WTC11 (cell line): ENCODE data around the gene GGCT. TPM values are rescaled to one million over a fixed set of nuclear protein-coding genes. Genes with fewer than 3 reads are reported as not detected.

Experiments
- ATAC-seq: fragments of 200-7000 bp; cut with Tn5 transposase; 2 replicates; pipeline ENCODE4 v1.10.0; 2021; ENCODE audit warnings: mild to moderate bottlenecking, moderate library complexity
- CTCF ChIA-PET: fragments of 300-600 bp; sonication (Branson Sonifier 250); formaldehyde crosslinking; loops from one replicate; lab custom pipeline; 2021; ENCODE audit warnings: antibody characterized with exemption; lab: Charles Lee
- POLR2A ChIA-PET: fragments of 350-600 bp; sonication (Branson Sonifier 250); formaldehyde crosslinking; loops from one replicate; lab custom pipeline; 2021; ENCODE audit warnings: antibody characterized with exemption; lab: Charles Lee
- DNase-seq: peaks from one replicate; pipeline ENCODE4 v3.0.0; 2021; ENCODE audit warnings: low spot score
- H3K27ac Mint-ChIP-seq: 2 replicates; pipeline ENCODE4 v1.8.0; 2021; ENCODE audit warnings: mixed read lengths
- H3K27me3 Mint-ChIP-seq: 2 replicates; pipeline ENCODE4 v1.8.0; 2021; ENCODE audit warnings: low read depth, mild to moderate bottlenecking, moderate library complexity, mixed read lengths
- H3K36me3 Mint-ChIP-seq: 2 replicates; pipeline ENCODE4 v1.8.0; 2021; ENCODE audit warnings: mixed read lengths
- H3K4me1 Mint-ChIP-seq: 2 replicates; pipeline ENCODE4 v1.8.0; 2022; ENCODE audit warnings: mixed read lengths
- H3K4me3 Mint-ChIP-seq: 2 replicates; pipeline ENCODE4 v1.8.0; 2021; ENCODE audit warnings: mild to moderate bottlenecking, moderate library complexity, mixed read lengths
- H3K9me3 Mint-ChIP-seq: 2 replicates; pipeline ENCODE4 v1.8.0; 2021; ENCODE audit warnings: mixed read lengths
- ATF1 ChIP-seq: sonication (generic); formaldehyde crosslinking; IDR thresholded peaks from 2 replicates; pipeline ENCODE4 v1.8.1; 2023; ENCODE audit warnings: mild to moderate bottlenecking, moderate library complexity, missing genetic modification reagents
- CREM ChIP-seq: sonication (generic); formaldehyde crosslinking; IDR thresholded peaks from 2 replicates; pipeline ENCODE4 v1.8.1; 2022; ENCODE audit warnings: mild to moderate bottlenecking, missing genetic modification reagents, moderate library complexity
- FOXJ3 ChIP-seq: sonication (generic); formaldehyde crosslinking; IDR thresholded peaks from 2 replicates; pipeline ENCODE4 v1.9.0; 2021; ENCODE audit warnings: missing genetic modification reagents, mild to moderate bottlenecking, borderline replicate concordance
- FOXK1 ChIP-seq: sonication (generic); formaldehyde crosslinking; IDR thresholded peaks from 2 replicates; pipeline ENCODE4 v1.8.0; 2022; ENCODE audit warnings: mild to moderate bottlenecking, moderate library complexity, missing genetic modification reagents
- GABPB1 ChIP-seq: sonication (generic); formaldehyde crosslinking; IDR thresholded peaks from 2 replicates; pipeline ENCODE4 v1.8.1; 2023; ENCODE audit warnings: mild to moderate bottlenecking, missing genetic modification reagents
- GRHL2 ChIP-seq: fragments of 250-450 bp; sonication (Bioruptor Pico); IDR thresholded peaks from 2 replicates; pipeline ENCODE4 v1.8.0; 2022; ENCODE audit warnings: mild to moderate bottlenecking, moderate library complexity; ENCODE audit not compliant: insufficient replicate concordance, severe bottlenecking
- HMGA2 ChIP-seq: fragments of 250-450 bp; sonication (Bioruptor Pico); IDR thresholded peaks from 2 replicates; pipeline ENCODE4 v1.4.0; 2021; ENCODE audit warnings: mild to moderate bottlenecking, moderate library complexity
- MXD4 ChIP-seq: fragments of 250-450 bp; sonication (Bioruptor Pico); IDR thresholded peaks from 2 replicates; pipeline ENCODE4 v1.8.0; 2021; ENCODE audit warnings: mild to moderate bottlenecking, moderate library complexity, borderline replicate concordance
- NFE2L1 ChIP-seq: sonication (generic); formaldehyde crosslinking; IDR thresholded peaks from 2 replicates; pipeline ENCODE4 v1.8.1; 2023; ENCODE audit warnings: missing genetic modification reagents
- NR3C1 ChIP-seq: sonication (generic); formaldehyde crosslinking; conservative IDR thresholded peaks from 2 replicates; pipeline ENCODE4 v1.8.1; 2023; ENCODE audit warnings: low read depth, mild to moderate bottlenecking, missing genetic modification reagents
- OVOL2 ChIP-seq: fragments of 250-450 bp; sonication (Bioruptor Pico); IDR thresholded peaks from 2 replicates; pipeline ENCODE4 v1.9.0; 2021; ENCODE audit warnings: mild to moderate bottlenecking, borderline replicate concordance
- PRRX2 ChIP-seq: fragments of 250-450 bp; sonication (Bioruptor Pico); IDR thresholded peaks from 2 replicates; pipeline ENCODE4 v1.8.0; 2021; ENCODE audit warnings: mild to moderate bottlenecking
- RELA ChIP-seq: sonication (generic); formaldehyde crosslinking; IDR thresholded peaks from 2 replicates; pipeline ENCODE4 v1.8.1; 2022; ENCODE audit warnings: missing genetic modification reagents, mild to moderate bottlenecking, borderline replicate concordance
- SP1 ChIP-seq: sonication (generic); formaldehyde crosslinking; conservative IDR thresholded peaks from 2 replicates; pipeline ENCODE4 v1.8.1; 2022; ENCODE audit warnings: missing genetic modification reagents
- TP53 ChIP-seq: sonication (generic); formaldehyde crosslinking; IDR thresholded peaks from 2 replicates; pipeline ENCODE4 v1.8.1; 2023; ENCODE audit warnings: mild to moderate bottlenecking, missing genetic modification reagents
- ZBTB21 ChIP-seq: sonication (generic); formaldehyde crosslinking; IDR thresholded peaks from 2 replicates; pipeline ENCODE4 v1.8.1; 2023; ENCODE audit warnings: mild to moderate bottlenecking, missing genetic modification reagents, borderline replicate concordance
- ZNF317 ChIP-seq: sonication (generic); formaldehyde crosslinking; IDR thresholded peaks from 2 replicates; pipeline ENCODE4 v1.8.1; 2023; ENCODE audit warnings: low read depth, mild to moderate bottlenecking, moderate library complexity, missing genetic modification reagents, borderline replicate concordance
- ZNF416 ChIP-seq: fragments of 250-450 bp; sonication (Bioruptor Pico); IDR thresholded peaks from 2 replicates; pipeline ENCODE4 v1.9.0; 2021; ENCODE audit warnings: mild to moderate bottlenecking, inconsistent platforms
- total RNA-seq: library from RNA; stranded (reverse); gene quantifications from 3 replicates; pipeline ENCODE4 v1.2.3, GENCODE V29; 2021
- TF ChIP-seq, protein P1 (sequence below): fragments of 250-450 bp; sonication (Bioruptor Pico); IDR thresholded peaks from 2 replicates; pipeline ENCODE4 v1.9.0; 2021; ENCODE audit warnings: mild to moderate bottlenecking
- TF ChIP-seq, protein P2 (sequence below): sonication (generic); formaldehyde crosslinking; IDR thresholded peaks from 2 replicates; pipeline ENCODE4 v1.8.1; 2023; ENCODE audit warnings: mild to moderate bottlenecking, missing genetic modification reagents, moderate library complexity
- TF ChIP-seq, protein P3 (sequence below): sonication (generic); formaldehyde crosslinking; IDR thresholded peaks from 2 replicates; pipeline ENCODE4 v1.8.0; 2022; ENCODE audit warnings: mild to moderate bottlenecking, missing genetic modification reagents
- TF ChIP-seq, protein P4 (sequence below): sonication (generic); formaldehyde crosslinking; IDR thresholded peaks from 2 replicates; pipeline ENCODE4 v1.8.0; 2022; ENCODE audit warnings: mild to moderate bottlenecking, missing genetic modification reagents
- TF ChIP-seq, protein P5 (sequence below): sonication (generic); formaldehyde crosslinking; IDR thresholded peaks from 2 replicates; pipeline ENCODE4 v1.8.1; 2023; ENCODE audit warnings: mild to moderate bottlenecking, missing genetic modification reagents, borderline replicate concordance

Gene GGCT
- total RNA-seq, 1 experiment from 2014 or later: 95.4 TPM

DNA sequence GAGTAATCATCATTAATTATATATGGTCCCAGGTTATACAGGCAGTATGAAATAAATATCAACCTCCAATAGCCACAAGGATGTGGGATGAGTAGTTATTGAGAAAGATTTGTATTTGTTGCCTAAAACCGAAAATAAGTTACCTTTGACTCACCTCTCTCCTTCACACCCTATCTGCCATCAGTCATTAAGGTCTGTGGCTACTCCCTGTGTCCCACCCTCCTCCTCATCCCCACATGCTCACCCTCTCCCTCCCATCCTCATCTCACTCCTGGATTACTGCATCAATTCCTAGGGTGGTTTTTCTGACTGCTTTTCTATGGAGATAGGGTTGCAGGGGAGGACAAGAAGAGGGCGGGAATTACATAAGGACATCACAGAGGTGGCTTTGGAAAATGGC lies 9.1 kb upstream of the GGCT start (continued):
- TF ChIP-seq ATF1 (CRISPR knock-in tag): no peak
- TF ChIP-seq RELA (CRISPR knock-in tag): no peak
- TF ChIP-seq OVOL2 (CRISPR knock-in tag): no peak
- no peak for TF ChIP-seq FOXK1 (CRISPR knock-in tag)
- no peak for TF ChIP-seq CREM (CRISPR knock-in tag)
- TF ChIP-seq, protein P1, sequence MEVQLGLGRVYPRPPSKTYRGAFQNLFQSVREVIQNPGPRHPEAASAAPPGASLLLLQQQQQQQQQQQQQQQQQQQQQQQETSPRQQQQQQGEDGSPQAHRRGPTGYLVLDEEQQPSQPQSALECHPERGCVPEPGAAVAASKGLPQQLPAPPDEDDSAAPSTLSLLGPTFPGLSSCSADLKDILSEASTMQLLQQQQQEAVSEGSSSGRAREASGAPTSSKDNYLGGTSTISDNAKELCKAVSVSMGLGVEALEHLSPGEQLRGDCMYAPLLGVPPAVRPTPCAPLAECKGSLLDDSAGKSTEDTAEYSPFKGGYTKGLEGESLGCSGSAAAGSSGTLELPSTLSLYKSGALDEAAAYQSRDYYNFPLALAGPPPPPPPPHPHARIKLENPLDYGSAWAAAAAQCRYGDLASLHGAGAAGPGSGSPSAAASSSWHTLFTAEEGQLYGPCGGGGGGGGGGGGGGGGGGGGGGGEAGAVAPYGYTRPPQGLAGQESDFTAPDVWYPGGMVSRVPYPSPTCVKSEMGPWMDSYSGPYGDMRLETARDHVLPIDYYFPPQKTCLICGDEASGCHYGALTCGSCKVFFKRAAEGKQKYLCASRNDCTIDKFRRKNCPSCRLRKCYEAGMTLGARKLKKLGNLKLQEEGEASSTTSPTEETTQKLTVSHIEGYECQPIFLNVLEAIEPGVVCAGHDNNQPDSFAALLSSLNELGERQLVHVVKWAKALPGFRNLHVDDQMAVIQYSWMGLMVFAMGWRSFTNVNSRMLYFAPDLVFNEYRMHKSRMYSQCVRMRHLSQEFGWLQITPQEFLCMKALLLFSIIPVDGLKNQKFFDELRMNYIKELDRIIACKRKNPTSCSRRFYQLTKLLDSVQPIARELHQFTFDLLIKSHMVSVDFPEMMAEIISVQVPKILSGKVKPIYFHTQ (CRISPR knock-in tag): no peak
- TF ChIP-seq FOXJ3 (CRISPR knock-in tag): no peak
- no peak for TF ChIP-seq NFE2L1 (CRISPR knock-in tag)
- no peak for TF ChIP-seq SP1 (CRISPR knock-in tag)

DNA sequence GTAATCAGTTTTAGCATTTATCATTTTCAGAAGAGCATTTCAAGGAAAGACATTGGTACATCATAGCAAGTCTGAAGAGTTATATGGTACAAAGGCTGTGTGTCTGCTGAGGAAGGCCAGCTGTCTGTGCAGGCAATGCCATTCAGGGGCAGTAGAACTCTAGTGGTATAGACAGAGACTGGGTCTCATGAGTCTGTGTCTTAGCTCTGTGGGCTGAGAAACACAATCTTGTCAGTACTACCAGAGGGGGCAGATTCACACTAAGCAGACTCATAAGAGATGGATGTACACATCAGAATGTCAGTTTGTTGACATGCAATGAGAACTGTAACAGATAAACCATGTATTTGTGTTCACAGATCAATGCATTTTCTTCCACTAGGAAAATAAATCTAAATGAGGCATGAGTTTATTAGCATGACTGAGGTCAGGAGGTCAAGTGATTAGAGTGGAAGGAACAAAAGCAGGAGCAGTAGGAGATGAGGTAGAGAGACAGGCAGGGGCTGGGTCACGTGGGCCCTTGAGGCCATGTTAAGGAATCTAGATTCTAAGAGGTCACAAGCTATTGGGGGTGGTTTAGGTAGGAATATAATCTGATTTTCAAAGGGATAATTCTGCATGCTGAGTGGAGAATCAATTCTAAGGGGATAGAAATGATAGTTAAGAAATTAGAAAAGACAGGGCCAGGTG lies 7.5 kb upstream of the GGCT start:
- Mint-ChIP-seq H3K27me3 (peaks cover 5% of the 10 kb centered on the region), H3K27ac (no peak overlapping the region), H3K9me3 (peaks cover 8% of the 10 kb centered on the region), H3K36me3 (peaks cover 7% of the 10 kb centered on the region), H3K4me1 (peaks cover 7% of the 10 kb centered on the region), H3K4me3 (no peak overlapping the region)
- ChIA-PET POLR2A (no interaction called here), CTCF (interaction anchor here (1.0 to 3.4 kb wide), 3 partner anchors 43 to 56 kb away, joined by 3 to 37 read pairs (median 5); no protein-coding TSS in a partner anchor)
- no peak for DNase-seq
- peak; percentile 36 for ATAC-seq
- TF ChIP-seq, protein P2, sequence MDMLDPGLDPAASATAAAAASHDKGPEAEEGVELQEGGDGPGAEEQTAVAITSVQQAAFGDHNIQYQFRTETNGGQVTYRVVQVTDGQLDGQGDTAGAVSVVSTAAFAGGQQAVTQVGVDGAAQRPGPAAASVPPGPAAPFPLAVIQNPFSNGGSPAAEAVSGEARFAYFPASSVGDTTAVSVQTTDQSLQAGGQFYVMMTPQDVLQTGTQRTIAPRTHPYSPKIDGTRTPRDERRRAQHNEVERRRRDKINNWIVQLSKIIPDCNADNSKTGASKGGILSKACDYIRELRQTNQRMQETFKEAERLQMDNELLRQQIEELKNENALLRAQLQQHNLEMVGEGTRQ (CRISPR knock-in tag): peak; percentile 64; the same call in 1 of the 2 replicates
- TF ChIP-seq MXD4 (CRISPR knock-in tag): no peak

DNA sequence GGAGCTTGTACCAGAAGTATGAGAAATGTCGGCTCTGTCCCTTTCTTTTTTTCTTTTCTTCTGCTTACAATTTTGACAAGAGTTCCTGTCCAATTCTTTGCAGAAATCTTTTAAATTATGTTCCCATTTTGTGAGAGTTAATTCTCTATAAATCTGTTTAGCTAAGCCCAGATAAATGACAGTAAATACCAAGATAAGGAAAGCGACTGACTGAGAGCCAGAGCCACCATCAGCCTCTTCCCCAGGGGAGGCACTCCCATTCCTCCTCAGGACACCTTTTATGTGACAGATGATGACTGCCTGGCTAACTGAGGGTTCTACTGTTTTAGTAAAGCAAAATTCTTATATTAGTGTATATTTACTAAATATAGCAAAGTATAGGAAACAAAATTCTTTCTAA lies 6.9 kb upstream of the GGCT start:
- TF ChIP-seq, protein P3, sequence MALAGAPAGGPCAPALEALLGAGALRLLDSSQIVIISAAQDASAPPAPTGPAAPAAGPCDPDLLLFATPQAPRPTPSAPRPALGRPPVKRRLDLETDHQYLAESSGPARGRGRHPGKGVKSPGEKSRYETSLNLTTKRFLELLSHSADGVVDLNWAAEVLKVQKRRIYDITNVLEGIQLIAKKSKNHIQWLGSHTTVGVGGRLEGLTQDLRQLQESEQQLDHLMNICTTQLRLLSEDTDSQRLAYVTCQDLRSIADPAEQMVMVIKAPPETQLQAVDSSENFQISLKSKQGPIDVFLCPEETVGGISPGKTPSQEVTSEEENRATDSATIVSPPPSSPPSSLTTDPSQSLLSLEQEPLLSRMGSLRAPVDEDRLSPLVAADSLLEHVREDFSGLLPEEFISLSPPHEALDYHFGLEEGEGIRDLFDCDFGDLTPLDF (CRISPR knock-in tag): no peak
- no peak for TF ChIP-seq GABPB1
- TF ChIP-seq, protein P4, sequence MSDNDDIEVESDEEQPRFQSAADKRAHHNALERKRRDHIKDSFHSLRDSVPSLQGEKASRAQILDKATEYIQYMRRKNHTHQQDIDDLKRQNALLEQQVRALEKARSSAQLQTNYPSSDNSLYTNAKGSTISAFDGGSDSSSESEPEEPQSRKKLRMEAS: no peak
- no peak for TF ChIP-seq RELA (CRISPR knock-in tag)
- no peak for TF ChIP-seq ZNF317
- no peak for TF ChIP-seq ZBTB21 (CRISPR knock-in tag)
- TF ChIP-seq TP53 (CRISPR knock-in tag): no peak
- TF ChIP-seq PRRX2 (CRISPR knock-in tag): no peak
- no peak for TF ChIP-seq GRHL2 (CRISPR knock-in tag)
- no peak for TF ChIP-seq ZNF416 (CRISPR knock-in tag)
- TF ChIP-seq, protein P5, sequence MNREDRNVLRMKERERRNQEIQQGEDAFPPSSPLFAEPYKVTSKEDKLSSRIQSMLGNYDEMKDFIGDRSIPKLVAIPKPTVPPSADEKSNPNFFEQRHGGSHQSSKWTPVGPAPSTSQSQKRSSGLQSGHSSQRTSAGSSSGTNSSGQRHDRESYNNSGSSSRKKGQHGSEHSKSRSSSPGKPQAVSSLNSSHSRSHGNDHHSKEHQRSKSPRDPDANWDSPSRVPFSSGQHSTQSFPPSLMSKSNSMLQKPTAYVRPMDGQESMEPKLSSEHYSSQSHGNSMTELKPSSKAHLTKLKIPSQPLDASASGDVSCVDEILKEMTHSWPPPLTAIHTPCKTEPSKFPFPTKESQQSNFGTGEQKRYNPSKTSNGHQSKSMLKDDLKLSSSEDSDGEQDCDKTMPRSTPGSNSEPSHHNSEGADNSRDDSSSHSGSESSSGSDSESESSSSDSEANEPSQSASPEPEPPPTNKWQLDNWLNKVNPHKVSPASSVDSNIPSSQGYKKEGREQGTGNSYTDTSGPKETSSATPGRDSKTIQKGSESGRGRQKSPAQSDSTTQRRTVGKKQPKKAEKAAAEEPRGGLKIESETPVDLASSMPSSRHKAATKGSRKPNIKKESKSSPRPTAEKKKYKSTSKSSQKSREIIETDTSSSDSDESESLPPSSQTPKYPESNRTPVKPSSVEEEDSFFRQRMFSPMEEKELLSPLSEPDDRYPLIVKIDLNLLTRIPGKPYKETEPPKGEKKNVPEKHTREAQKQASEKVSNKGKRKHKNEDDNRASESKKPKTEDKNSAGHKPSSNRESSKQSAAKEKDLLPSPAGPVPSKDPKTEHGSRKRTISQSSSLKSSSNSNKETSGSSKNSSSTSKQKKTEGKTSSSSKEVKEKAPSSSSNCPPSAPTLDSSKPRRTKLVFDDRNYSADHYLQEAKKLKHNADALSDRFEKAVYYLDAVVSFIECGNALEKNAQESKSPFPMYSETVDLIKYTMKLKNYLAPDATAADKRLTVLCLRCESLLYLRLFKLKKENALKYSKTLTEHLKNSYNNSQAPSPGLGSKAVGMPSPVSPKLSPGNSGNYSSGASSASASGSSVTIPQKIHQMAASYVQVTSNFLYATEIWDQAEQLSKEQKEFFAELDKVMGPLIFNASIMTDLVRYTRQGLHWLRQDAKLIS (CRISPR knock-in tag): no peak
- no peak for TF ChIP-seq NR3C1 (CRISPR knock-in tag)
- no peak for TF ChIP-seq HMGA2 (CRISPR knock-in tag)
- TF ChIP-seq CREM (CRISPR knock-in tag): no peak
- TF ChIP-seq SP1 (CRISPR knock-in tag): no peak
- no peak for ATAC-seq
- Mint-ChIP-seq H3K4me3 (no peak overlapping the region), H3K9me3 (peaks cover 15% of the 10 kb centered on the region), H3K27ac (no peak overlapping the region), H3K4me1 (peaks cover 7% of the 10 kb centered on the region), H3K27me3 (peaks cover 12% of the 10 kb centered on the region), H3K36me3 (peaks cover 13% of the 10 kb centered on the region)
- CTCF ChIA-PET: interaction anchor here (1.0 to 3.4 kb wide), 3 partner anchors 42 to 57 kb away, joined by 3 to 37 read pairs (median 5); no protein-coding TSS in a partner anchor
- no peak for DNase-seq
- POLR2A ChIA-PET: no interaction called here
